ENCODE results near the gene INSYN2A.

DNA sequence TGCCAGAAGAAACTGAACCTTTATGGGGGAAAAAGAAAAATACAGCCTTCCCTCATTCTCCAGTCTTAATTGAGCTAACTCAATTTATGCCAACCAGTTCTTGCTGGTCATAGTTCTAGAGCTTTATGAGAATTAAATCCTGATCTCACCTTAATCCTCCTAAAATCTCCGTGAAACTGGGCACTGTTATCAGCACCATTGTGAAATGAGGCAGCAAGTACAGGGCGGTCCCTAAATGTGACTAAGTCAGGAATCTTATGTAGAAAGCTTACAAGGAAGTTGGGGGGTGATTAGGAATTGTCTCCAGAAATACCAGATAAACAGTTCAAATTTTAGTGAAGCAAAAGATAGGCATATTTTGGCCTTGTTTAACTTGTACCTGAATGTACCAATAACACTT, 10.7 kb upstream of the INSYN2A start:
- no peak for TF ChIP-seq EZH2 (IDR thresholded peaks at IDR 0.05; ENCODE audit: insufficient read depth, poor library complexity, severe bottlenecking)
- no peak for TF ChIP-seq EZH2phosphoT487 (IDR thresholded peaks at IDR 0.05; ENCODE audit: insufficient read depth, low read depth)
